NCI-H2029 treated with DMSO at 0.1 percent for 48 hours (cell line): Measurements from ENCODE around the gene PKD1L1.
"Not testable (repeated sequence)": the region's sequence is repeated elsewhere in the genome, so short reads cannot be mapped to it uniquely, and the experiment has no call there.

Experiments
- DNase-seq: peaks from one replicate; lab custom pipeline; 2025; lab: John Stamatoyannopoulos, UW

Gene PKD1L1

GRCh38 chr7:47818796-47819606 lies 129.3 kb downstream of the PKD1L1 start:
- peak; percentile 43 for DNase-seq

GRCh38 chr7:47817917-47818316 lies 130.3 kb downstream of the PKD1L1 start:
- DNase-seq, result no peak

- no peak for DNase-seq
Measured at GRCh38 chr7:47816647-47817046, 131.6 kb downstream of the PKD1L1 start.

GRCh38 chr7:47815867-47816266 lies 132.4 kb downstream of the PKD1L1 start:
- no peak for DNase-seq

GRCh38 chr7:47814905-47815613 lies 133.2 kb downstream of the PKD1L1 start:
- DNase-seq, result no peak

GRCh38 chr7:47813620-47814260 lies 134.5 kb downstream of the PKD1L1 start:
- DNase-seq, result no peak

- no peak for DNase-seq
Measured at GRCh38 chr7:47812429-47813136, 135.7 kb downstream of the PKD1L1 start.

GRCh38 chr7:47811632-47812380 lies 136.5 kb downstream of the PKD1L1 start:
- no peak for DNase-seq

GRCh38 chr7:47809387-47809786 lies 138.9 kb downstream of the PKD1L1 start:
- DNase-seq, result peak; percentile 46

GRCh38 chr7:47808321-47808720 lies 139.9 kb downstream of the PKD1L1 start:
- DNase-seq, result no peak

GRCh38 chr7:47807756-47808155 lies 140.5 kb downstream of the PKD1L1 start:
- no peak for DNase-seq

- DNase-seq, result no peak
Measured at GRCh38 chr7:47807126-47807525, 141.1 kb downstream of the PKD1L1 start.

GRCh38 chr7:47806701-47807103 lies 141.6 kb downstream of the PKD1L1 start:
- DNase-seq, result no peak

- no peak for DNase-seq
Measured at GRCh38 chr7:47804767-47805545, 143.3 kb downstream of the PKD1L1 start.

GRCh38 chr7:47803846-47804245 lies 144.4 kb downstream of the PKD1L1 start:
- peak; percentile 69 for DNase-seq

GRCh38 chr7:47803025-47803424 lies 145.2 kb downstream of the PKD1L1 start:
- DNase-seq, result no peak

GRCh38 chr7:47801423-47801822 lies 146.8 kb downstream of the PKD1L1 start:
- DNase-seq, result no peak

GRCh38 chr7:47799524-47799923 lies 148.7 kb downstream of the PKD1L1 start:
- no peak for DNase-seq

GRCh38 chr7:47796347-47796746 lies 151.9 kb downstream of the PKD1L1 start:
- no peak for DNase-seq

GRCh38 chr7:47795631-47796030 lies 152.6 kb downstream of the PKD1L1 start:
- no peak for DNase-seq

- DNase-seq, result not testable (repeated sequence)
Measured at GRCh38 chr7:47795126-47795525, 153.1 kb downstream of the PKD1L1 start.
